Spleen (tissue), 7 donors: ENCODE measurements around the gene ZC3H7B.

ENCODE experiments used
- POLR2A ChIP-seq, 3 donors: fragments of 450-650 bp; IDR thresholded peaks; one replicate each; pipeline ENCODE4 v1.5.1; 2017; ENCODE audit warnings: antibody characterized with exemption in 3 of 3, mild to moderate bottlenecking in 1 of 3
- TF ChIP-seq, protein P1 (sequence below), 11 experiments: fragments of 200-600 bp in 7 of 11; fragments of 450-650 bp in 4 of 11; sonication (generic) in 4 of 11; IDR thresholded peaks in 8 of 11; conservative IDR thresholded peaks in 3 of 11; 1 replicate in 7 of 11; 2 replicates in 4 of 11; pipeline versions ENCODE4 v1.4.0 to v1.8.0; 2016 to 2021; ENCODE audit warnings: antibody characterized with exemption in 11 of 11, inconsistent platforms in 4 of 11, mild to moderate bottlenecking in 1 of 11
- donor health status: DM: no; HTN: no; CAD: no; lungs with moderate emphysema.
- donor health status: DM: no; HTN: no; CAD: no.
- donor health status: DM: no; HTN: no; CAD: no.

GRCh38 chr22:41365425-41365824, 64.1 kb downstream of the ZC3H7B start:
- no peak for TF ChIP-seq POLR2A (IDR thresholded peaks at IDR 0.05)
- TF ChIP-seq, protein P1, sequence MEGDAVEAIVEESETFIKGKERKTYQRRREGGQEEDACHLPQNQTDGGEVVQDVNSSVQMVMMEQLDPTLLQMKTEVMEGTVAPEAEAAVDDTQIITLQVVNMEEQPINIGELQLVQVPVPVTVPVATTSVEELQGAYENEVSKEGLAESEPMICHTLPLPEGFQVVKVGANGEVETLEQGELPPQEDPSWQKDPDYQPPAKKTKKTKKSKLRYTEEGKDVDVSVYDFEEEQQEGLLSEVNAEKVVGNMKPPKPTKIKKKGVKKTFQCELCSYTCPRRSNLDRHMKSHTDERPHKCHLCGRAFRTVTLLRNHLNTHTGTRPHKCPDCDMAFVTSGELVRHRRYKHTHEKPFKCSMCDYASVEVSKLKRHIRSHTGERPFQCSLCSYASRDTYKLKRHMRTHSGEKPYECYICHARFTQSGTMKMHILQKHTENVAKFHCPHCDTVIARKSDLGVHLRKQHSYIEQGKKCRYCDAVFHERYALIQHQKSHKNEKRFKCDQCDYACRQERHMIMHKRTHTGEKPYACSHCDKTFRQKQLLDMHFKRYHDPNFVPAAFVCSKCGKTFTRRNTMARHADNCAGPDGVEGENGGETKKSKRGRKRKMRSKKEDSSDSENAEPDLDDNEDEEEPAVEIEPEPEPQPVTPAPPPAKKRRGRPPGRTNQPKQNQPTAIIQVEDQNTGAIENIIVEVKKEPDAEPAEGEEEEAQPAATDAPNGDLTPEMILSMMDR (IDR thresholded peaks at IDR 0.05 in 8 of 11, conservative IDR thresholded peaks at IDR 0.05 in 3 of 11) = no peak
